Parathyroid adenoma (tissue), 2 donors: ENCODE data around the gene ABLIM1.
A peak's percentile ranks its signal among the peaks of the same experiment; 100 is the strongest.

ENCODE experiments used
- H2AFZ ChIP-seq: fragments of 300-600 bp; sonication (generic); one replicate; pipeline ENCODE4 v1.7.0; 2017; ENCODE audit warnings: antibody characterized with exemption, mild to moderate bottlenecking
- H3K27ac ChIP-seq: fragments of 300-600 bp; sonication (generic); one replicate; pipeline ENCODE4 v1.7.0; 2017
- H3K27me3 ChIP-seq: fragments of 300-600 bp; sonication (generic); one replicate; pipeline ENCODE4 v1.7.0; 2017; ENCODE audit warnings: low read length; ENCODE audit not compliant: control insufficient read depth, insufficient read depth
- H3K36me3 ChIP-seq: fragments of 300-600 bp; sonication (generic); one replicate; pipeline ENCODE4 v1.7.0; 2017; ENCODE audit warnings: low read length; ENCODE audit not compliant: control insufficient read depth, insufficient read depth
- H3K4me1 ChIP-seq: fragments of 300-600 bp; sonication (generic); one replicate; pipeline ENCODE4 v1.7.0; 2017; ENCODE audit warnings: control low read depth
- H3K4me2 ChIP-seq: fragments of 300-600 bp; sonication (generic); one replicate; pipeline ENCODE4 v1.7.0; 2017; ENCODE audit warnings: low read length
- H3K4me3 ChIP-seq: fragments of 300-600 bp; sonication (generic); one replicate; pipeline ENCODE4 v1.7.0; 2017; ENCODE audit warnings: low read depth, low read length
- H3K79me2 ChIP-seq: fragments of 300-600 bp; sonication (generic); one replicate; pipeline ENCODE4 v1.7.0; 2017; ENCODE audit warnings: control low read depth
- H3K9ac ChIP-seq: fragments of 300-600 bp; sonication (generic); one replicate; pipeline ENCODE4 v1.7.0; 2017; ENCODE audit warnings: mild to moderate bottlenecking
- H3K9me3 ChIP-seq: fragments of 300-600 bp; sonication (generic); one replicate; pipeline ENCODE4 v1.7.0; 2017; ENCODE audit warnings: low read length; ENCODE audit not compliant: control insufficient read depth
- CTCF ChIP-seq: fragments of 300-600 bp; sonication (generic); IDR thresholded peaks from one replicate; pipeline ENCODE4 v1.7.0; 2017; ENCODE audit warnings: antibody characterized with exemption, mild to moderate bottlenecking
- donor health status: primary hyperparathyroidism.

The ABLIM1 gene

GRCh38 chr10:114525368-114525949, 132.6 kb downstream of the ABLIM1 start:
- no peak for TF ChIP-seq CTCF
- Histone ChIP-seq H3K4me1 (peaks cover 28% of the 10 kb centered on the region), H2AFZ (peak overlapping the region; percentile 77), H3K36me3 (no peaks in the 10 kb centered on the region), H3K4me3 (peak overlapping the region; percentile 71), H3K9me3 (no peaks in the 10 kb centered on the region), H3K27ac (peak overlapping the region; percentile 78), H3K9ac (no peak overlapping the region), H3K79me2 (peaks cover 27% of the 10 kb centered on the region), H3K4me2 (peak overlapping the region; percentile 64), H3K27me3 (no peaks in the 10 kb centered on the region)

GRCh38 chr10:114523876-114524275, 134.2 kb downstream of the ABLIM1 start:
- no peak overlapping the region for H3K27ac ChIP-seq
- no peak overlapping the region for H3K4me2 ChIP-seq

GRCh38 chr10:114521255-114521654, 136.8 kb downstream of the ABLIM1 start:
- Histone ChIP-seq H3K4me1 (peaks cover 38% of the 10 kb centered on the region), H3K27me3 (no peaks in the 10 kb centered on the region), H3K79me2 (peaks cover 29% of the 10 kb centered on the region), H3K9ac (no peak overlapping the region), H3K9me3 (no peaks in the 10 kb centered on the region), H3K4me3 (no peak overlapping the region), H2AFZ (no peak overlapping the region), H3K4me2 (no peak overlapping the region), H3K27ac (no peak overlapping the region), H3K36me3 (no peaks in the 10 kb centered on the region)
- no peak for TF ChIP-seq CTCF

More at GRCh38 chr10:114523876-114524275, 134.2 kb downstream of the ABLIM1 start:
- Histone ChIP-seq H3K9ac (no peak overlapping the region), H3K79me2 (peaks cover 29% of the 10 kb centered on the region), H2AFZ (no peak overlapping the region), H3K4me3 (no peak overlapping the region), H3K9me3 (no peaks in the 10 kb centered on the region), H3K4me1 (peaks cover 38% of the 10 kb centered on the region), H3K27me3 (no peaks in the 10 kb centered on the region), H3K36me3 (no peaks in the 10 kb centered on the region)
- TF ChIP-seq CTCF, result no peak

- no peak overlapping the region for H2AFZ ChIP-seq
- H3K4me3 ChIP-seq, result no peak overlapping the region
- no peak overlapping the region for H3K9ac ChIP-seq
- peaks cover 31% of the 10 kb centered on the region for H3K4me1 ChIP-seq
- H3K27me3 ChIP-seq, result no peaks in the 10 kb centered on the region
- H3K27ac ChIP-seq, result no peak overlapping the region
- H3K9me3 ChIP-seq, result no peaks in the 10 kb centered on the region
- H3K79me2 ChIP-seq, result peaks cover 30% of the 10 kb centered on the region
- no peaks in the 10 kb centered on the region for H3K36me3 ChIP-seq
- TF ChIP-seq CTCF, result no peak
- no peak overlapping the region for H3K4me2 ChIP-seq
Measured at GRCh38 chr10:114520453-114520852, 137.6 kb downstream of the ABLIM1 start.

- H3K36me3 ChIP-seq, result no peaks in the 10 kb centered on the region
- no peak for TF ChIP-seq CTCF
- peaks cover 32% of the 10 kb centered on the region for H3K79me2 ChIP-seq
- no peak overlapping the region for H3K27ac ChIP-seq
- no peaks in the 10 kb centered on the region for H3K9me3 ChIP-seq
- no peaks in the 10 kb centered on the region for H3K27me3 ChIP-seq
- peaks cover 27% of the 10 kb centered on the region for H3K4me1 ChIP-seq
- H3K4me3 ChIP-seq, result no peak overlapping the region
- H3K9ac ChIP-seq, result no peak overlapping the region
- H3K4me2 ChIP-seq, result no peak overlapping the region
- H2AFZ ChIP-seq, result no peak overlapping the region
Measured at GRCh38 chr10:114519756-114520293, 138.2 kb downstream of the ABLIM1 start.
